NT2/D1 (cell line): Measurements from ENCODE around the gene EXD3.

ENCODE experiments used
- DNase-seq: peaks from one replicate; pipeline ENCODE4 v3.0.0-alpha.2; 2011; ENCODE audit warnings: low read depth, low spot score
- H3K27me3 ChIP-seq: 2 replicates; pipeline ENCODE4 v1.6.0; 2011; ENCODE audit warnings: mild to moderate bottlenecking; ENCODE audit not compliant: insufficient read length, insufficient read depth
- H3K36me3 ChIP-seq: 2 replicates; pipeline ENCODE4 v1.6.1; 2011; ENCODE audit warnings: mild to moderate bottlenecking, low read length, mixed read lengths; ENCODE audit not compliant: insufficient read depth, insufficient read length
- H3K4me1 ChIP-seq: 2 replicates; pipeline ENCODE4 v1.5.1; 2011; ENCODE audit not compliant: insufficient read depth, insufficient read length
- H3K4me3 ChIP-seq: 2 replicates; pipeline ENCODE4 v1.5.1; 2011; ENCODE audit warnings: low read depth; ENCODE audit not compliant: insufficient read length
- H3K9ac ChIP-seq: 2 replicates; pipeline ENCODE4 v1.6.0; 2011; ENCODE audit warnings: low read depth; ENCODE audit not compliant: insufficient read length
- H3K9me3 ChIP-seq: 2 replicates; pipeline ENCODE4 v1.5.1; 2011; ENCODE audit warnings: mild to moderate bottlenecking, low read length; ENCODE audit not compliant: insufficient read depth
- SUZ12 ChIP-seq: IDR thresholded peaks from 2 replicates; pipeline ENCODE4 v1.6.1; 2011; ENCODE audit not compliant: insufficient read length, insufficient read depth; ENCODE audit errors: extremely low read depth
- YY1 ChIP-seq: IDR thresholded peaks from 2 replicates; pipeline ENCODE4 v1.6.1; 2011; ENCODE audit not compliant: insufficient read length, insufficient read depth
- ZNF274 ChIP-seq: IDR thresholded peaks from 2 replicates; pipeline ENCODE4 v1.6.1; 2011; ENCODE audit warnings: mild to moderate bottlenecking, low read depth, low read length

EXD3 gene

DNA sequence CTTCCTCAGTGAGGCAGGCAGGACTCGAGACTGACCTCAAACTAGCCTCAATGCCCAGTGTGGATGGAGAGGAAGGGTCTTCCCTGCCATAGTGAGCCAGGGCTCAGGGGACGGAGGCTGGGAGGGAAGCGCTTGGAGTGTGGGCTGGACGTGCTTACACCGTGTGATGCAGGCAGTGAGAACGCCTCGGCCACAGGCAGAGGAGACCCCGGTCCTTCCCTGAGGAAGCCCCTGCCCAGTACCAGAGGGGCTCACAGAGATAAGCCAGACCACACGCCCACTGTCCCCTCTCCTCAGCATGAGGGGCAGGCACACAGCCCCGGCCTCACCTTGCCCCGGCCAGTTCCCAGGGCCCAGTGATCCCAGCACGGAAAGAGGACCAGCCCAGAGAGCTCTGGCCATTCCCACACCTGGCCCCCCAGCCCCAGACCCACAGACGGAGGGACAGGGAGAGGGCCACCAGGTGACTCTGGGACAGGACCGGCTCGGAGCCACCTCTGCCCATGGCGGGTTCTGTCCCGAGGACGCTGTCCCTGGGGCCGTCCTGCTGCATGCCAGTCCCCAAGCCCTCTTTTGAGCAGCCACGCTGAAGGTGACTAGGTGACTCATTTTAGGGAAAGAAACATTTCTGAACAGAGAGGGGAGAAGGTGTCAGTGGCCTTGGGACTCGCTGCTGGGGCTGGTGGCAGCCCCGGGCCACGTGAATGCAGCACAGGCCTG lies 42.2 kb upstream of the EXD3 start:
- no peak overlapping the region for H3K9ac ChIP-seq
- peaks cover 20% of the 10 kb centered on the region for H3K27me3 ChIP-seq
- H3K9me3 ChIP-seq, result no peaks in the 10 kb centered on the region
- no peaks in the 10 kb centered on the region for H3K36me3 ChIP-seq
- H3K4me1 ChIP-seq, result peaks cover 4% of the 10 kb centered on the region
- DNase-seq, result no peak
- TF ChIP-seq YY1 (no peak), SUZ12 (no peak), ZNF274 (no peak)
- no peak overlapping the region for H3K4me3 ChIP-seq

DNA sequence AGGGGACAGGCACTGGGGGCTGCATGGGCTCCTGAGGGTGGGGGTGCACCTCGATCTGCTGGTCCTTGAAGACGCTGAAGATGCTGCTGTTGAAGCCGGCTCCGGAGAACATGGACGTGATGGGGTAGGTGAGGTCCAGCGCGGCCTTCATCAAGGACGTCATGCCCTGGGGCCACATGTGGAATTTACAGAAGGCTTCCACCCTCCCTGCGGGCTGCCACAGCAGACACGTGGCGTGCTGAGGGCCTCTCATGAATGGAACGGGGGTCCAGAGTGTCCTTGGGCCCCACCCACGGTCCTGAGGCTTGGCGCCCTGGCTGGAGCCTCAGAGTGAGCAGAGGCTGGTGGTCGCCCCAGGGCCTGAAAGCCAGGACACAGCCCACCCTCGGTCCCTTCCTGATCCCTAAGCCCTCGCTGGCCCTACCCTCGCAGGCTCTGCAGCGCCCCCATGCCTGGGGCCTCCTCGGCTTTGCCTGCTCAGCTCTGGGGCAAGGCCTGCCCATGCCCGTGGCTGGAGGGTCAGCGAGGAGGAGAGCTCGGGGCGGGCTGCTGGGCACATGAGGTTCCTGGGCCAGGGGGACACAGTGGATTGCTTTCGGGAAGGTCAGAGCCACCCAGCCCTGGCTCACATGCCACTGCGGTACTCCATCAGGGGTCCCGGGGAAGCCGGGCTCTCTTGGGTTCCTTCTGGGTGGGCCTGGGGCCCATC lies 41.5 kb upstream of the EXD3 start:
- no peak for TF ChIP-seq SUZ12
- no peak for TF ChIP-seq YY1
- TF ChIP-seq ZNF274, result no peak
- Histone ChIP-seq H3K9me3 (no peaks in the 10 kb centered on the region), H3K4me1 (peaks cover 8% of the 10 kb centered on the region), H3K36me3 (no peaks in the 10 kb centered on the region), H3K4me3 (no peak overlapping the region), H3K9ac (no peak overlapping the region), H3K27me3 (peaks cover 20% of the 10 kb centered on the region)
- DNase-seq, result no peak

DNA sequence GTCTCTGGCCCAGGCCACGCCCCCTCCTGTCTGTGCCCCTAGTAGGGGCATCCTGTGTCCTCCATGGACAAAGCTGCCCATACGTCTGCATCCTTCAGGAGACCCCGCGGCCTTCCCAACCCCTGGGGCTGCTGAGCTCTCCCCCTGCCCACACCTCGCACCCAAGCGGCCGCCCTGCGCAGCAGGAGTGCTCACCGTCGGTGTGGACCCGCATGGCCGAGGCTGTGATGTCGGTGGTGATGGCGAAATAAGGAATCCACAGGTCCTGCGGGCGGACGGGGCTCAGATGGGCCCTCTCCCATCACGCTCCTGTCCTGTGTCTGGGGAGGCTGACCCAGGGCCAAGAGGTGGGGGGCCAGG lies 40.9 kb upstream of the EXD3 start:
- no peaks in the 10 kb centered on the region for H3K36me3 ChIP-seq
- TF ChIP-seq ZNF274 (no peak), SUZ12 (no peak), YY1 (no peak)
- H3K9me3 ChIP-seq, result no peaks in the 10 kb centered on the region
- H3K9ac ChIP-seq, result no peak overlapping the region
- H3K4me3 ChIP-seq, result no peak overlapping the region
- DNase-seq, result no peak
- H3K27me3 ChIP-seq, result peaks cover 20% of the 10 kb centered on the region
- H3K4me1 ChIP-seq, result peaks cover 10% of the 10 kb centered on the region

DNA sequence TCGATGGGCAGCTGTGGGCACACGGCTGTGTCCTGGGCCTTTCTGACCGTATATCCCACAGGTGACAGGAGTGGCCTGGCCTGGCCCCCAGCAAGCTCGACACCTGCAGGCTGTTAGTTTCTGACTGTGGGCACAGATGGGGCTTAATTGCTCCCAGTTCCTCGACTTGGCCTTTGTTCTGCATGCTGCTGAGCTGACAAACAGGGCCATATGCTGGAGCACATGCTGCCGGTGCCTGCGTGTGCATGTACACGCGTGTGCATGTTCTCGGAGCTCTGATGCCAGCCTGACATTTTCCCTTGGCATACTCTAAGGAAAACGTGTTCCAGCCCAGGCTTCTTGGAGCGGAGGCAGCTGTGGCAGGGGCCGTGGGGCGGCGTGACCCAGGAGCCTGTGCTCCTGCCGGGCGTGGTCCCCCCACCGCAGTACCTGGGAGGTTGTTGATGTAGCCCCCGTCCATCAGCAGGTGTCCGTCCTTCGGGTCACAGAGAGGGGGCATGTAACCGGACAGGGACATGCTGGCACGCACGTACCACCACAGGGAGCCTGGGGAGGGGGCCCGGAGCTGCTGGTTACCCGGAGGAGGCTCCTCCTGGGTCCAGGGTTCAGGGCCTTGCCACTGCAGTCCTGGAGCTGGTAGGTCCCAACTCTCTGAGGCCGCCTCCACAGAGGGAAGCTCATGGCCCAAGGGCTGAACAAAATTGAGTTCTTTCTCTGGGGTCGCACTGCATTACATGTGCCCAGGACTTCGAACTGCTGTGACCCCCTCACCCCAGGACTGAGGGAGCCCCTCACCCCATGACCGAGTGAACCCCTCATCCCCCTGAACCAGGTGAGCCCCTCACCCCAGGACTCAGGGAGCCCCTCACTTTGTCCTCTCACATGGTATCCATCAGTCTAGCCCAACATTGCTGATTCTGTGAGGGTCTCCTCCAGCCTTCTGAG lies 40.3 kb upstream of the EXD3 start:
- Histone ChIP-seq H3K4me3 (no peak overlapping the region), H3K27me3 (peaks cover 20% of the 10 kb centered on the region)
- TF ChIP-seq YY1, result no peak
- no peak for TF ChIP-seq SUZ12
- no peak for TF ChIP-seq ZNF274

DNA sequence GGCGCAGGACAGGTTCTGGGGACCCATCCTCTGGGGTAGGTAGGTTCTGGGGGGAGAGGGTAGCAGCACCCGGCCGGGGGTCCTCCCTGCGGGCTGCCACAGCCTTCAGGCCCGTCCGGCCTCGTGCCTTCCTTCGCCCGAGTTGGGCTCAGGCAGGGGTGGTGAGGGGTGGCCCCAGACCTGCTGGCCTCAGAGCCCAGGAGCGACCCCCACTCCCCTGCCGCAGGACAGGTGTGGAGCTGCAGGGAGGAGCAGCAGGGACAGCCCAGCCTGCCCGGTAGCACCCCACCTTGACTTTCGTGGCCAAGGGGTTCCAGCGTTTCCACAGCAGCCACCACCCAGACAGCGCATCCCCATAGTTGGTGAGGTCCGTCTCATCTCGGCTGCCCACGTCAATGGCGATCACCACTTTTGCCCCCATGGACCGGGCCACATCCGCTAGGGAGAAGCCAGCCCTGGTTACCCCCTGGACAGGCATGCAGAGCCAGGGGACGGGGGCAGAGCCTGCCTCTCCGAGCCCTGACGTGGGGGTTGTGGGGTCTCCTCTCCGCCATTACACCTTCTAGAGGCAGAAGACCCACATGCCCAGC lies 39.5 kb upstream of the EXD3 start:
- DNase-seq, result no peak
- Histone ChIP-seq H3K9ac (no peak overlapping the region), H3K4me3 (no peak overlapping the region), H3K4me1 (peaks cover 18% of the 10 kb centered on the region), H3K27me3 (peaks cover 20% of the 10 kb centered on the region), H3K36me3 (peaks cover 7% of the 10 kb centered on the region), H3K9me3 (no peaks in the 10 kb centered on the region)
- TF ChIP-seq ZNF274, result no peak

More for the DNA sequence above, 40.3 kb upstream of the EXD3 start:
- no peak overlapping the region for H3K9ac ChIP-seq
- H3K36me3 ChIP-seq, result no peaks in the 10 kb centered on the region
- DNase-seq, result no peak
- peaks cover 13% of the 10 kb centered on the region for H3K4me1 ChIP-seq
- H3K9me3 ChIP-seq, result no peaks in the 10 kb centered on the region

GRCh38 chr9:137461663-137462395 lies 38.9 kb upstream of the EXD3 start:
- no peak for TF ChIP-seq ZNF274
- TF ChIP-seq SUZ12, result no peak
- TF ChIP-seq YY1, result no peak
- Histone ChIP-seq H3K4me3 (no peak overlapping the region), H3K27me3 (peaks cover 20% of the 10 kb centered on the region), H3K9me3 (no peaks in the 10 kb centered on the region), H3K4me1 (peaks cover 25% of the 10 kb centered on the region), H3K9ac (no peak overlapping the region), H3K36me3 (peaks cover 14% of the 10 kb centered on the region)
- peak; percentile 62 for DNase-seq
